Measurements from ENCODE around the gene GKN2. TPM values are rescaled to one million over a fixed set of nuclear protein-coding genes. Genes with fewer than 3 reads are reported as not detected.

The GKN2 gene
- polyA plus RNA-seq, 1 donor from 2014 or later, result not detected

- Histone ChIP-seq H3K4me3 (ENCODE audit: low read length) (no peak overlapping the region), H2AFZ (ENCODE audit: low read depth, low read length) (no peak overlapping the region), H3K27ac (ENCODE audit: low read length) (no peak overlapping the region), H3K9me3 (ENCODE audit: low read length) (no peaks in the 10 kb centered on the region), H4K20me1 (ENCODE audit: insufficient read depth) (no peaks in the 10 kb centered on the region), H3F3A (ENCODE audit: insufficient read depth, low read length, poor library complexity, severe bottlenecking) (no peaks in the 10 kb centered on the region), H3K9ac (ENCODE audit: low read length) (no peak overlapping the region), H3K27me3 (ENCODE audit: insufficient read depth, low read depth, low read length) (no peaks in the 10 kb centered on the region), H3K79me2 (replicated peaks; ENCODE audit: insufficient read depth, low read length) (no peaks in the 10 kb centered on the region), H3K36me3 (ENCODE audit: insufficient read depth, low read length) (no peaks in the 10 kb centered on the region), H3K4me2 (ENCODE audit: low read length) (no peak overlapping the region), H3K9me2 (ENCODE audit: insufficient read depth, low read length) (no peaks in the 10 kb centered on the region)
- TF ChIP-seq TAF1 (IDR thresholded peaks at IDR 0.05; ENCODE audit: low read depth), result no peak
- no peak for TF ChIP-seq POLR2AphosphoS5 (IDR thresholded peaks at IDR 0.05)
Measured at GRCh38 chr2:68911246-68911645, 41.4 kb downstream of the GKN2 start.

DNA sequence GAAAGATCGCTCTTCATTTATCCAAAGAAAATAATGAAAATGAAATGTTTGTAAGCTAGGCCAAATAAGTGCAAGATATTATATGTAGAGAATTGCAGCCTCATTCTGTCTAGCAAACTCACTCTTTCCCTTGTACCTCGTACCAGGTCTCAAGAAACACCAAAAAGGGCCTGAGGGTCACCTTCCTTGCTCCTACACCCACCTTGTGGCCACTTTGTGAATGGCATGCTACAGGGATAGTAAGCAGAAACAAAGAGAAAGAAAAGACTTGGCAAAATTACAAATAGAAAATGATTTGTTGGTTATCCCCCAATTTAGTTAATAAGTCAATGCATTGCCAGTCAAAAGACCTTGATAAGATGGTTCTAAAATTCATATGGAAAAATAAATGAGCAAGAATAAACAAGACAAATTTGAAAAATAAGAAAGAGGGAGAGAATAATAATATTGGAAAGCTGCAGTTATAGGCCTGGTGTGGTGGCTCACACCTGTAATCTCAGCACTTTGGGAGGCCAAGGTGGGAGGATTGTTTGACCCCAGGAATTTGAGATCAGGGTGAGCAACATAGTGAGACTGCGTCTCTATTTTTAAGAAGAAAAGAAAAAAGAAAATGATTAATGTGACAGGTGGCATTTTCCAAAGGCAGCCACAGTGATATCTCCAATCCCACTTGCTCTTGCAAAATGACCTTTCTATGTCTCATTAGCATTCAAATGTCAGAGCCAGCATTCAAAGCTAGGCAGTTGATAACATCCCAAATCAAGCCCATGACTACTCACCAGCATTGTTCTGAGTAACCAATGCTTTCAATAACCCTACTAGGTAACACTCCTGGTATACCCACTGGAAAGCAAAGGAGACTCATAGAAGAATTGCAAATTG is 42.7 kb downstream of the GKN2 start:
- no peaks in the 10 kb centered on the region for H3K36me3 ChIP-seq (ENCODE audit: insufficient read depth, low read length)
- H3K27me3 ChIP-seq (ENCODE audit: insufficient read depth, low read depth, low read length), result no peaks in the 10 kb centered on the region
- H3K4me3 ChIP-seq (ENCODE audit: low read length), result no peak overlapping the region
- TF ChIP-seq SMC3 (conservative IDR thresholded peaks at IDR 0.05; ENCODE audit: poor library complexity) (peak; percentile 72), POLR2AphosphoS5 (IDR thresholded peaks at IDR 0.05) (no peak), CTCF (IDR thresholded peaks at IDR 0.05; ENCODE audit: poor library complexity, severe bottlenecking) (peak; percentile 63), RAD21 (conservative IDR thresholded peaks at IDR 0.05) (peak; percentile 66)
- no peak overlapping the region for H3K9ac ChIP-seq (ENCODE audit: low read length)
- H3F3A ChIP-seq (ENCODE audit: insufficient read depth, low read length, poor library complexity, severe bottlenecking), result no peaks in the 10 kb centered on the region
- H3K9me2 ChIP-seq (ENCODE audit: insufficient read depth, low read length), result no peaks in the 10 kb centered on the region
- no peaks in the 10 kb centered on the region for H3K9me3 ChIP-seq (ENCODE audit: low read length)
- H3K27ac ChIP-seq (ENCODE audit: low read length), result no peak overlapping the region
- no peaks in the 10 kb centered on the region for H4K20me1 ChIP-seq (ENCODE audit: insufficient read depth)
- H3K4me2 ChIP-seq (ENCODE audit: low read length), result no peak overlapping the region
- H3K79me2 ChIP-seq (replicated peaks; ENCODE audit: insufficient read depth, low read length), result no peaks in the 10 kb centered on the region
- no peak overlapping the region for H2AFZ ChIP-seq (ENCODE audit: low read depth, low read length)

DNA sequence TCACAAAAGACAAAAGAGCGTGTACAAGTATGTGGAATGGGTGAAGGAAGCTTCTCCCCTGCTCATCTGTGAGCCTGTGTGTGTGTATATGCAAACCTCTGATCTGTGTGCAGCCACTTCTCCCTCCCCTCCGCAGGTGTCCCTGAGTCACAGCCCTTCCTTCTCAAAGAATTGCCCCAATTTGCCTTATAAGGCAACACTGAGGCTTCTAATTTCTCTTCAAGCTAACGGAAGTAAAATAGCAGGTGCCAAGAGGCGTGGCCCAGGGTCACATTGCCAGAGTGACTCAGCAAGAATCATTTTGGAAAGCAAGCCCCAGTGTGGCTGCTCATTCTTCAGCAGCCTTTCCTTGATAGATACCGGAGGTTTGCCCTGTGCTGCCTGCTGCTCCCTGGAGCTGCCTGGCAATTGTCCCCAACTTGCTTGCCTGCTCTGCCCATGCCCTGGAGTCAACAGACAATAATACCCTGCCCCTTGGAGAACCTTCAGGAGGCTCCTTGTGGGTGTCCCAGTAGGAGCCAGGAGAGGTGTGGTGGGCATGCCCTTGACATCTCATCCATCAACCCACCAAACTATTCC is 44.2 kb downstream of the GKN2 start:
- Histone ChIP-seq H3K27ac (ENCODE audit: low read length) (no peak overlapping the region), H3K9me2 (ENCODE audit: insufficient read depth, low read length) (no peaks in the 10 kb centered on the region), H3K27me3 (ENCODE audit: insufficient read depth, low read depth, low read length) (no peaks in the 10 kb centered on the region), H3F3A (ENCODE audit: insufficient read depth, low read length, poor library complexity, severe bottlenecking) (no peaks in the 10 kb centered on the region), H2AFZ (ENCODE audit: low read depth, low read length) (no peak overlapping the region), H4K20me1 (ENCODE audit: insufficient read depth) (no peaks in the 10 kb centered on the region), H3K36me3 (ENCODE audit: insufficient read depth, low read length) (no peaks in the 10 kb centered on the region), H3K9me3 (ENCODE audit: low read length) (no peaks in the 10 kb centered on the region), H3K4me3 (ENCODE audit: low read length) (no peak overlapping the region), H3K4me2 (ENCODE audit: low read length) (no peak overlapping the region), H3K9ac (ENCODE audit: low read length) (no peak overlapping the region), H3K79me2 (replicated peaks; ENCODE audit: insufficient read depth, low read length) (no peaks in the 10 kb centered on the region)
- TF ChIP-seq REST (IDR thresholded peaks at IDR 0.05; ENCODE audit: borderline replicate concordance) (no peak), TAF1 (IDR thresholded peaks at IDR 0.05; ENCODE audit: low read depth) (no peak), CTCF (IDR thresholded peaks at IDR 0.05; ENCODE audit: poor library complexity, severe bottlenecking) (no peak), POLR2AphosphoS5 (IDR thresholded peaks at IDR 0.05) (no peak), EP300 (conservative IDR thresholded peaks at IDR 0.05; ENCODE audit: poor library complexity, severe bottlenecking) (no peak), MXI1 (conservative IDR thresholded peaks at IDR 0.05; ENCODE audit: poor library complexity, severe bottlenecking) (no peak), EZH2 (IDR thresholded peaks at IDR 0.05; ENCODE audit: borderline replicate concordance, insufficient read depth, low read length, poor library complexity, severe bottlenecking) (no peak), SMC3 (conservative IDR thresholded peaks at IDR 0.05; ENCODE audit: poor library complexity) (no peak), RAD21 (conservative IDR thresholded peaks at IDR 0.05) (no peak)

Measured in neural cell (in vitro differentiated cells).